GM12892 (cell line): Measurements from ENCODE around the gene SLC25A26.

Experiments
- POLR2A ChIP-seq: IDR thresholded peaks from 2 replicates; pipeline ENCODE4 v1.6.1; 2011; ENCODE audit warnings: low read depth, low read length, control low read depth
- POLR2AphosphoS5 ChIP-seq: IDR thresholded peaks from 2 replicates; pipeline ENCODE4 v1.6.1; 2011; ENCODE audit warnings: low read depth, low read length, control low read depth
- TAF1 ChIP-seq: IDR thresholded peaks from 2 replicates; pipeline ENCODE4 v1.6.1; 2011; ENCODE audit warnings: low read depth, mild to moderate bottlenecking, control low read depth, low read length, borderline replicate concordance

GRCh38 chr3:66280304-66280703 is 59.5 kb downstream of the SLC25A26 start:
- TF ChIP-seq POLR2A (no peak), POLR2AphosphoS5 (no peak), TAF1 (no peak)
